Smooth muscle cell of the pulmonary artery (primary cell): Measurements from ENCODE around the gene KEL. TPM values are rescaled to one million over a fixed set of nuclear protein-coding genes. Genes with fewer than 3 reads are reported as not detected.

Experiments
- total RNA-seq: library from RNA; depleted of rRNA; stranded (reverse); fragments of >200 nt; gene quantifications from 2 replicates; pipeline ENCODE4 v1.2.3, GENCODE V29; 2014

Gene KEL
- 0.13 TPM in 1 of 2 replicates, not detected in the other for total RNA-seq

GRCh38 chr7:142961973-142962926 is at the start of gene KEL:
TSS of gene KEL (minus strand) at chr7:142962363. CDS start at chr7:142962206, 157 bp downstream.

GRCh38 chr7:142939226-142939910 is 22.8 kb downstream of the KEL start, which contains the start of gene LLCFC1:
TSS of gene LLCFC1 (plus strand) at chr7:142939484. CDS start at chr7:142939622, 138 bp downstream.

GRCh38 chr7:142933624-142934023 is 28.5 kb downstream of the KEL start, which contains the start of gene TRPV5:
TSS of gene TRPV5 (minus strand) at chr7:142933746. CDS start at chr7:142933459, 287 bp downstream.

Other genes starting within 250 kb of the KEL start
- not detected in 2 replicates for gene PRSS1, start 212.9 kb downstream of the KEL start, total RNA-seq
- not detected in 2 replicates for gene PRSS2, start 191.4 kb downstream of the KEL start, total RNA-seq
- 1.7 and 18.4 TPM in 2 replicates for gene EPHB6, start 107.3 kb downstream of the KEL start, total RNA-seq
- gene TRPV6, start 76.6 kb downstream of the KEL start, total RNA-seq = not detected in 2 replicates
- not detected in 2 replicates for gene TRPV5, start 28.6 kb downstream of the KEL start, total RNA-seq
- not detected in 2 replicates for gene LLCFC1, start 22.9 kb downstream of the KEL start, total RNA-seq
- gene OR9A2, start 64.8 kb upstream of the KEL start, total RNA-seq = 0.13 TPM in 1 of 2 replicates, not detected in the other
- gene OR6V1, start 90.0 kb upstream of the KEL start, total RNA-seq = not detected in 2 replicates
- gene PIP, start 169.7 kb upstream of the KEL start, total RNA-seq = not detected in 2 replicates
- gene TAS2R39, start 221.1 kb upstream of the KEL start, total RNA-seq = not detected in 2 replicates